ENCODE results near the gene PRR23E.

The PRR23E gene

GRCh38 chr3:127234778-127235177, 41.8 kb downstream of the PRR23E start:
- no peak for DNase-seq

DNA sequence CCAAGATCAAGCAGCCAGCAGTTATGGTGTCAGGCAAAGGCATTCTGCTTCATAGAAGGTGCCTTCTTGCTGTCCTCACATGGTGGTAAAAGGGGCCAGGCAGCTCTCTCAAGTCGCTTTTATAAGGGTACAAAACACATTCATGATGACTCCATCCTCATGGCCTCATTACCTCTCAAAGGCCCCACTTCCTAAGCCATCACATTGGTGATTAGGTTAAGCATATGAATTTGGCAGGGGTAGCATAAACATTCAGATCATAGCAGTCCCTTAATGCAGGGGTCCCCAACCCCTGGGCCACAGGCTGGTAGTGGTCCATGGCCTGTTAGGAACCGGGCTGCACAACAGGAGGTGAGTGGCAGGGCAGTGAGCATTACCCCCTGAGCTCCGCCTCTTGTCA, 42.8 kb downstream of the PRR23E start:
- DNase-seq, result no peak

DNA sequence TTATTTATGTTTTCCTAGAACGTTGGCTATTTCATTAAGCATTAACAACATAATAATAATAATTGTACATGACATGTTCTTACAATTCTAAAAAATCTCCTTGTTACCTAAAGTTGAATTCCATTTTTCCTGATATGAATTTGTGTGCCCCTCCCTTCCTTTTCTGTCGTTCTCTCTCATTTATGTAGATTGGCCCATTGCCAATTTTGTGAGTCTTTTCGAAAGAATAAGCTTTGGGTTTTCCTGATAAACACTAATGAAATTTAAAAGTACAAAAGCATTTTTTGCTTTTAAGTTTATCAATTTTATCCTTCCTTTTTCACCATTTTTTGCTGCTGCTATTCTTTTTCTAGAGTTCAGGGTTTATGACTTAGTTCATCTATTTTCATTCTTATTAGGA, 44.9 kb downstream of the PRR23E start:
- no peak for DNase-seq

GRCh38 chr3:127238602-127239001, 45.7 kb downstream of the PRR23E start:
- no peak for DNase-seq

DNA sequence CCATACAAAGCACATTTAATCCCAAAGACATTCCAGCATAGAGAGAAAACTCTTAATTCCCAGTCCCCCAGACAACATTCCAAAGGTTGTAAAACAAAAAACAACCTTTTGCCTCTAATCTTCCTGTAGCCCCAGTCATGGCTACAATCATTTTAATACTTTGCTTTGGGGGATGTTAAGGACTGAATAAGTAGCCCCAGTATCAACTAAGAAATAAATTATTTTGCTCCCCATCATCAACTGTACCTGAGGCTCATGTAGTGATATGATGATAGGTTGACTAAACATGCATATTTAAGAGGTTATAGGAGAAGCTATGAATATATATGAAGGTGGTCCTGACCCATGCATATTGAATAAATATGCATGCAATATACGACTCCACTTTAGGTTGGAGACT, 54.4 kb downstream of the PRR23E start:
- DNase-seq, result no peak

All from CD4-positive, alpha-beta T cell treated with Interleukin-15 for 1 hour (primary cell).